Transverse colon (tissue), 4 donors: Measurements from ENCODE around the gene MTMR3.

Source experiments
- CTCF ChIP-seq, 5 experiments: fragments of 200-600 bp in 3 of 5; fragments of 450-650 bp in 2 of 5; sonication (generic) in 3 of 5; IDR thresholded peaks; 1 replicate in 2 of 5; 2 replicates in 3 of 5; pipeline ENCODE4 v1.5.1; 2016 to 2017; ENCODE audit warnings: antibody characterized with exemption in 5 of 5, inconsistent platforms in 3 of 5, mild to moderate bottlenecking in 2 of 5, moderate library complexity in 1 of 5
- EP300 ChIP-seq: sonication (generic); formaldehyde crosslinking; IDR thresholded peaks from one replicate; pipeline ENCODE4 v1.6.1; 2017; ENCODE audit warnings: antibody characterized with exemption, low read depth
- POLR2A ChIP-seq: fragments of 450-650 bp; IDR thresholded peaks from one replicate; pipeline ENCODE4 v1.6.1; 2016; ENCODE audit warnings: antibody characterized with exemption, mild to moderate bottlenecking, moderate library complexity
- POLR2AphosphoS5 ChIP-seq, 3 donors: sonication (generic); formaldehyde crosslinking; IDR thresholded peaks; one replicate each; pipeline ENCODE4 v1.6.1; 2016; ENCODE audit warnings: antibody characterized with exemption in 3 of 3

- no peak for TF ChIP-seq POLR2AphosphoS5 (IDR thresholded peaks at IDR 0.05)
- TF ChIP-seq CTCF (IDR thresholded peaks at IDR 0.05): no peak
- no peak for TF ChIP-seq POLR2A
- no peak for TF ChIP-seq EP300
These were observed 150.2 kb downstream of the MTMR3 start for GRCh38 chr22:30033137-30033536.
